ENCODE results near the gene HINT2.

DNA sequence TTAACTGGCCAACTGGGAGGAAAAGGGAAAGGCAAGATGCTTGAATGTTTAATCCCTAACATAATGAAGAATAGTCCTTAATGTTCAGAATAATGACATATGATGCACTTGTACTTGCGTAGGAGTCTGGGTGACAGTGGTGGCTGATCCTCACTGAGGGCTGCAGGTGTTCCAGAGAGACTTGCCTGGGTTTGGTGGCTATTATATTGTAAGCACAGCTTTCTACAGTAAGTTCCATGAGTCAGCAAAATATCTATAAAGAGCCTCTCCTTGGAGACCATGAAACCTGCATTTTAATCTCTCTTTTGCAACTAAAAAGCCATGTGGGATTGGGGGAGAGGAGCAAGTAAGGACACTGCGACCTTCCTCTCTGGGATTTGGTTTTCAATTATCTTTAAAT, 25.3 kb downstream of the HINT2 start:
- TF ChIP-seq GATA3 (IDR thresholded peaks at IDR 0.05; ENCODE audit: low read depth, low read length) (no peak), GATA2 (IDR thresholded peaks at IDR 0.05; ENCODE audit: low read depth, low read length) (no peak)
